ENCODE data around the gene LAP3.
A peak's percentile ranks its signal among the peaks of the same experiment; 100 is the strongest.
"Not testable (repeated sequence)": the region's sequence is repeated elsewhere in the genome, so short reads cannot be mapped to it uniquely, and the experiment has no call there.

LAP3 gene

DNA sequence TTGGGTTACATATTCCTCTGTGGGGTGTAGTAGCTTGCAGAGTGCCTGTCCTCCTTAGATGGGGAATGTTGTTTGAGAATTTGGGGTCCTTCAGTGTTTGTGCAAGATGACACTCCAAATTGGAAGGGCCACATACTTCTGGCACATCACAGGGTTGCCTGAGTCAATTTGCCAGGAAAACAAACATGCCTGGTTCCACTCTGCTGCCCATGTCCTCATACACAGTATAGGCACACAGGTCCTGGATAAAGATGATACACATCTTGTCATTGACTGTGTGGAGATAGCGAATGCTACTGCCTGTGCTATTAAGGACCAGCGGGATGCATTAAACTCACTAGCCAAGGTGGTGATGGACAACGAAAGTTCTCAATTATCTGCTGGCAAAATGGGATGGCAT, 11.2 kb upstream of the LAP3 start:
- DNase-seq: no peak

DNA sequence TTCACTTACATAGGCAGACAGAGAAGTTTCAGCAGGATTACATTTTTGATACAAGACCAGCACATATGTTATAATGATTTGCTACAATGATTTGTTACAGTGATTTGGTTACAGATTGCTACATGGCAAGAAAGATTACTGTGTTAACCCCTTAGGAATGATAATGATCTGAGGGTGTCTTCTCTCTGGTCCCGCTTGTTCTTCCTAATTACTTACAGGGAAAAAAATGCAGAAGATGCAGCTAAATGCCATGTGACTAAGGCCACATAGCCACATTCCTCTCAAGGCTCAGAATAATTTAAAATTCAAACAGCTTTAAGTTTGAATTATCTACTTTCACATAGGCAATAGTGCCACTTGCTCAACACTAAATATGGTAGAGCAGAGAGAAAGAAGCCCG, 9.7 kb upstream of the LAP3 start:
- DNase-seq: no peak

DNA sequence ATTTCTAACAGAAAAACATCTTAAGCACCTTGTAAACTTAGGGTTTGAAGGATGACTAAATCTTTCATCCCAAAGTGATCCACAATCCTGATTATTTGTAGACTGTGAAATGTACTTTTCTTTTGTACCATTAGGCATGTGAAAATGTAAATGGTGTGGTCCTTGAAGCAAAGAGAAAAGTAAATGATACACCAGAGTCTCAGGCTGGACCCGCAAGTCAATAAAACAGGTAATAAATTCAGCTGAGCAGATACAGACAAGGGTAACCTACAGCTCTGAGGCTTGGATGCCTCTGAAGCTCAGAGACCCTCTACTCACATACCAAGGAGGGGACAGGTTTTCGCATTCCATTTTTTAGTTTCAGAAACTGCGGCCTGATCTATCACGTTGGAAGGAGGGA, 2.8 kb upstream of the LAP3 start:
- no peak for DNase-seq

DNA sequence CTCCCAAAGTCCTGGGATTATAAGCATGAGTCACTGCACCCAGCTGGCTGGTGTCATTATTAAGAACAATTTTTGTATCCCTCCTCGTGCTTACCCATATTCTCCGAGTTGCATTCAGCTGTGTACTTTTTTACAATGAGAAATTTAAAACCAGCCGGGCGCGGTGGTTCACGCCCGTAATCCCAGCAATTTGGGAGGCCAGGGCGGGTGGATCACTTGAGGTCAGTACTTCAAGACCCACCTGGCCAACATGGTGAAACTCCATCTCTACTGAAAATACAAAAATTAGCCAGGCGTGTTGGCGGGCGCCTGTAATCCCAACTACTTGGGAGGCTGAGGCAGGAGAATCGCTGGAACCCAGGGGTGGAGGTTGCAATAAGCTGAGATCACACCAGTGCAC, 1.8 kb upstream of the LAP3 start:
- not testable (repeated sequence) for DNase-seq

DNA sequence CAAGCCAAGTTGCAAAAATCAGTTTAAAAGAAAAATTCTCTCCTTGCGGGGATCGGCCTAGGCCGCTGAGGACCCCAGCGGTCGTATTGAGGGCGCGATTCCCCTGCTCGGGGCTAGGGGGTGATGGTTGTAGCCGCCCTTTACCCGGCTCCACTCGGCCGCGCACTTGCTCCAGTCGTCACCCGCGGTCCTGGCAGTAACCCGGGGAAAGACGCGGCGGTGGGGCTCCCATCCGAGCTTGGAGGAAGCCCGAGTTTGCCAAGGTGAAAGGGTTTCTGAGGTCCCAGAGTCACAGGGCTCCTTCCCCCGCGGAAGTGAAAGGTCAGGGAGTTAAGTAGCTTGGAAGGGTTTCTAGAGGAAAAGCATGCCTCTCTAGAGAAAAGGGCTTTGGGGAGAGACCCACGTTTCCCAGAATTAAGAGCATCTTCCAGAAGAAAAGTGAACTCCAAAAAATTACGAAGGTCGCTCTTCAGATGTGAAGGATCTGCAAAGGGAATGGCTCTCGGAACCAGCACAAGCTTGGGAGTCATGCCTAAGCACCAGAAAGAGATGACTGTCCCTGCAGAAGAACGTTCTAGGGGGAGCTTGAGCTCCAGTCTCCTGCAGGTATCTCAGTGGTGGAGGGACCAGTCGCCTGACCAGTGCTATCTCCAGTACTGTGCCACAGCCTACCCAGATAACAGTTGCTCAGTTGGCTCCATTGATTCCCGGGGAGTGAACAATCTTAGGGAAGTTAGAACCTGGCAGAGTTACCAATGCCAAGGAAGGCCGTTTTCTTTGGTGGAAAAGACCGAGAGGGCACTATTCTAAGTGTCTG, 875 bp downstream of the LAP3 start:
- DNase-seq: peak; percentile 3

DNA sequence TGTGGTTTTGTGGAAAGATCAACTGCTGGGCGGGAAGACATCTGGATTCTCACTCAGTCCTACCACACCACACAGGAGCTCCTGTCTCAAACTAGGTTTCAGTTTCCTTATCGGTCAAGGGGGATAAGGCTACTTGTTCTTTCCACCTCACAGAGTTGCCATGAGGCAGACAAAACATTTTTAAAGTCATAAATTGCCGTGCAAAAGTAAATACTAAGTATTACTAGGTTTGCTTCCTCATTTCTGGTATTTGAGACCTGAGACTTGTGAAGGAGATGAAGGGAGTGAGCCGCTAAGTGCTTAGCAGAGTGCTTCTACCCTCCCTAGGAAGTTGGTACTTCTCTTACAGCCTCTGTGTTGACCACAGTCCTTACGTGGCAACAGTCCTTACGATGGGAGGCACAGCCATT, 1.5 kb downstream of the LAP3 start:
- no peak for DNase-seq

DNA sequence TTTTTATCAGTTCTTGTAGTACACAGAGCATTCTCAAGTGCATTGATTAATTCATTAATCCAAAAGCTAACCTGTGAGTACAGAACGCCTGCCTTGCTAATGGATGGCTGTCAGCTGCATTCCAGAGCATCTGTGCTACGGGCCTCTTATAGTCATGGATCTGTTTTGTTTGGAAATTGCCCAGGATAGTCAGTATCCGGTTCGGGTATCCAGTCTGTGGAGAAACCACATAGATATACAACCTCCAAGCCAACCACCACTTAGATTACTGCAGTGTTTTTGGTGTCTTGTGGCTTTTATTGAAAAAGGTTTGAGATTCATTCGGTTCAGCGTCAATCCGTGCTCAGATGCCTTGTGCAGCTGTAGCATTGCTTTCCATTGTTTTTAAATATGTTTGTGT, 4.0 kb downstream of the LAP3 start:
- DNase-seq: no peak

DNA sequence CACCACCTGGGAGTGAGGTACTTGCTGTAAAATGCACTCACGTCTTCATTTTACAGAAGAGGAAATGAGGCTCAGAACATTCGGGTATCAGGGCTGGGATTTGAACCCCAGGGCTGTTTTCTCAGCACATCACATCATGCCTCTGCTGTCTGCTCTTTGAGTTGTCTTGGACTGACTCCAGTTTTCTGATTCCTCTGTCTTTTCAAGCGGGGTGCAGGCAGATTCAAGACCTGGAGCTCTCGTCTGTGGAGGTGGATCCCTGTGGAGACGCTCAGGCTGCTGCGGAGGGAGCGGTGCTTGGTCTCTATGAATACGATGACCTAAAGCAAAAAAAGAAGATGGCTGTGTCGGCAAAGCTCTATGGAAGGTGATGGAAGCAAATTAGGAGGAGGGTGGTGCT, 6.3 kb downstream of the LAP3 start:
- no peak for DNase-seq

DNA sequence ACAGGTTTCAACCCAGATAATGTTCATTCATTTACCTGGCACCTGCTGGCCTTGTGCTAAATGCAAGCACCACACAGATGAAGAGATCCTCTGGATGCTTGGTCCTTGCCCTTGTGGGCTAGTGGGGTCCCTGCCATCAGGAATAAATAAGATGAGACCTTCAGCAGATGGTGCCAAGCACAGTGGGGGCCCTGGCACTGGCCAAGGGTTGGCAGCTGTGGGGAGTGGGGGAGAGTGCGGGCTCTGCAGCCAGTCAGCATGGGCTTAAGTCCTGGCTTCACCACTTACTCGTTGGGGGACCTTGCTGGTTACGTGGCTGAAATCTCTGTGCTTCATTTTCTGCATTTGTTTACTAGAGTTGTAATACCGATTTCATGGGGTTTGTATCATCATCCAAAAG, 6.9 kb downstream of the LAP3 start:
- no peak for DNase-seq

DNA sequence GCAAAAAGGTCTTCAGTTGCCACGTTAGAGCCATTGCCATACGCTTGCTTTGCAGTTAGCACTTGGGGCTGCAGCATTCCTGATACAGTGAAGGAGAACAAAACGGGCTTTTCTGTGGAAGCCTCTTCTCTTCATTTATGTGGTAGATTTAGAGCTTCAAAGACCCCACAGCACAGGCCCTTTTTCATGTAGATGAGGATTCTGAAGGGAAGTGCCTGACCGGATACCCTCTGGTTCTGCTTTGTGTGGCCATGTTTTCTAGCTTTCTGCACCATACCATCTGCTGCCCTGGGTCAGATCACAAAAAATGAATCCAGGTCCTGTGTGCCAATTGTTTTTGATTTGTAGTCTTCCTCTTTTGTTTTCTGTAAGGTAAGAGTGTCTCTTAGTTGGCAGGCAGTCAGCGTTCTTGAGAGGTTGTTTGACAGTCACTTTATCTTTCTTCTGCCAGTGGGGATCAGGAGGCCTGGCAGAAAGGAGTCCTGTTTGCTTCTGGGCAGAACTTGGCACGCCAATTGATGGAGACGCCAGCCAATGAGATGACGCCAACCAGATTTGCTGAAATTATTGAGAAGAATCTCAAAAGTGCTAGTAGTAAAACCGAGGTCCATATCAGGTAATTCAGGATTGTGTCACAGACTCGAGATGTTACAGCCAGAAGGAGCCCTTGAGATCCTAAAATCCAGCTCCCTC, 7.7 kb downstream of the LAP3 start:
- DNase-seq: no peak

DNA sequence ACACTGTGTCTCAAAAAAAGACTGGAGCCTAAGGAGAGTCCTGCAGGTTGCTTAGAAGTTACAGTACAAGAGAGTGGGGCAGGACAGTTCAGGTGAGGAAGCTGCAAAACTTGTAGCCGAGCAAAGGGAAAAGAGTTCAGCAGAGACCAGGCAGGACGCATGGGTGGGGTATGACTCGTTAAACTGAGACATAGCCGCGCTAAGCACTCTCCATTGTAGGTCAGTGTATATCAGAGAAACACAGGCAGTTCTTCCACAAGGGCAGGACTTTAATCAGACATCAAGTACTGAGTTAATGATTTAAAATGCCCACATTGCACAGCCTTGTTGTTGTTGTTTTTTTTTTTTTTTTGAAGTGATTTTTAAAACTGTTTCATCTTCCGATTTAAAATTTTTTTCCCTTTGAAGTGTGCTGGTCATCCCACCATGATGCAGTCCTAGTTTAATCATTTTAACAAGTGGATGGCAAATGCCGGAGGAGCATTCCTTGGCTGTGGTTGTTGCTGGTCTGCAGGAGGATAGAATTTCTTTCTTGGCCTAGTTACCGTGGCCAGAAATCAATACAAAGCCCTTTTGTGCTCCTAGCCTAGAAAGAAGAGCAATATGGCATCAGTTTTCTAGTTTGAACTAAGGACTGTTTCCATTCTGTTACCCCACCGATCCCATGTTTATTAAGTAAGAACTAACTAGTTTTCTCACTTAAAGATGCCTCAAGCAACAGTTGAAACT, 10.3 kb downstream of the LAP3 start:
- DNase-seq: no peak

DNA sequence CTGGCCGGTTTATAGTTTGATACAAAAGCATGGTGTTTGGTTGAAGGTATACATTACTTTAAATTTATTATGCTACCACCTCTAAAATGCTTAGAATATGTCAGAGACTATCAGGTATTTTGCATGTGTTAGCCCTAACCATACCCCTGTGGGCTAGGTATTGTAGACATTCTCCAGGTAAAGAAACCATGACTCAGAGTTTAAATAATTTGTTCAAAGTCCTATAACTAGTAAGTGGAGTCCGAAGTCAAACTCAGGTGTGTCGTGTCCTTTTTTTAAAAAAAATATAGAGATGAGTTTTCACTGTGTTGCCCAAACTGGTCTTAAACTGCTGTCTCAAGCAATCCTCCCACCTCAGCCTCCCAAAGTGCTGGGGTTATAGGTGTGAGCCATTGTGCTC, 12.4 kb downstream of the LAP3 start:
- DNase-seq: no peak

DNA sequence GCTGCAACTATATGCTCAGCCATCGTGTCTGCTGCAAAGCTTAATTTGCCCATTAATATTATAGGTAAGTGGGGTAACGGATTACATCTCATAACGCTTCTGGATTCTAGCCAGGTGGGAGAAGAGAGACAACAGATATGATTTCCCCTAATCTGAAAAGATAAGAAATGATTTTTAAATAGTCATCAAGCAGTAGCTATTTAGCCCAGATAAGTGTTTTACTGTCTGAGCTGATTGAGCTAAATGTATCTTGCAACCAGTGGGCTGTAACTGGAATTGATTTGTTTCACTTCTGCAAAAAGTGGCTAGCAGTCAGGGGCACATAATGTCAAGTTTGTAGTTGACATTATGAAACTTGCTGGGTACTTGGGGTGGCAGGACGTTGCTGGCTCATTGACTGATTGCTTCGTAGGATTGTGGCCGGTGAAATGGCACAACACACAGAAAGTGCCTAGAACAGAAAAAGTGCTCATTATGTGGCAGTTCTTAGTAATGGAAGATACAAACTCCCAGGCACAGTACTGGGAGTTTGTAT, 18.5 kb downstream of the LAP3 start:
- DNase-seq: no peak

DNA sequence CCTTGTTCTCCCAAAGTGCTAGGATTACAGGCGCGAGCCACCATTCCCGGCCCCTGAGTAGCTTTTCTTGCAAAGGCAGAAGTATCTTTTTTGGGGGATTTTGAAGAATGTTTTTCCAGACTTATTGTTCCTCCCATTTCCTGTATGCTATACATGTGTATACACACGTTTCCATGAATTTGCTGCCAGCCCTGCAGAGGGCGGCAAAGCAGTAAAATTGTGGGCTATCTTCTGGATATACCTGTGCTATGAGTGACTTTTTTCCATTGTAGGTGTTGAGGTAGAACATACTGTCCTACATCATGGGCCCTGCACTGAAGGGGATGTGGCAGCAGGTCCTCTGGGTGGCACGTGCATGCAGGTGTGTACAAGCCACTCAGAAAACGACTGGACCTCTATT, 20.5 kb downstream of the LAP3 start:
- peak; percentile 46 for DNase-seq

DNA sequence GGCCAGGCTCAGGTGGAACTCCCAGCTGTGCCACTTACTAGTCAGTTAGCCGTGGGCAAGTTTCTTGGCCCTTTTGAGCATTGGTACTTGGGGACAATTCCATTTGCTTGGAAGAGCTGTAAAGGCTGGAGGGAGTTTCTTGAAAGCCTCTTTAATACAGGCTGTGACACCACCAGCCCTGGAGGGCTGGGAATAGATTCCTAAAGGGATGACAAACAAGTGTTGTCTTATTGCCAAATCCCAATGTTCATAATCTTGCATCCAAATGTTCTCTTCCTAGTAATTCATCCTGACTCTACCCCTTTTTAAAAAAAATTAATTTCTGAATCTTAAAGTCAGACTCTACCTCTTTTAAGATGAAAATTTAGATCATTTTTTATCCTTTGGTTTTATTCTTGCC, 22.8 kb downstream of the LAP3 start:
- no peak for DNase-seq

DNA sequence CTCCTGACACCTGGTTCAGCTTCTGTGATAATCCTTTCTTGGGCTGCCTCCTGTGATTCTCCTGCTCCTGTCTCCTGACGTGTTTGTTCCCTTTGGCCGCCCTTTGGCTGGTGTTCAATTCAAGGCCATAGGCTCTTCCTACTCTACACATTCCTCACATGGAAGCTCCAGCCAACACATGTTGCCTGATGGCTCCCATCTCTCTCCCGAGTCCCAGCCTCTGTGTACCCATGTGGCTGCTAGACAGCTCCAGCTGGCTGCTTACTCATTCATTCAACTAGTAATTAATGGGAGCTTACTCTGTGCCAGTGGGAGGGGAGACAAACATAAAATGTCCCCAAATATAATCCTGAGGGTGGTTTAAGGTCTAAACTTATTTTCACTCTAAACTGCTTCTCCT, 28.2 kb downstream of the LAP3 start:
- no peak for DNase-seq

DNA sequence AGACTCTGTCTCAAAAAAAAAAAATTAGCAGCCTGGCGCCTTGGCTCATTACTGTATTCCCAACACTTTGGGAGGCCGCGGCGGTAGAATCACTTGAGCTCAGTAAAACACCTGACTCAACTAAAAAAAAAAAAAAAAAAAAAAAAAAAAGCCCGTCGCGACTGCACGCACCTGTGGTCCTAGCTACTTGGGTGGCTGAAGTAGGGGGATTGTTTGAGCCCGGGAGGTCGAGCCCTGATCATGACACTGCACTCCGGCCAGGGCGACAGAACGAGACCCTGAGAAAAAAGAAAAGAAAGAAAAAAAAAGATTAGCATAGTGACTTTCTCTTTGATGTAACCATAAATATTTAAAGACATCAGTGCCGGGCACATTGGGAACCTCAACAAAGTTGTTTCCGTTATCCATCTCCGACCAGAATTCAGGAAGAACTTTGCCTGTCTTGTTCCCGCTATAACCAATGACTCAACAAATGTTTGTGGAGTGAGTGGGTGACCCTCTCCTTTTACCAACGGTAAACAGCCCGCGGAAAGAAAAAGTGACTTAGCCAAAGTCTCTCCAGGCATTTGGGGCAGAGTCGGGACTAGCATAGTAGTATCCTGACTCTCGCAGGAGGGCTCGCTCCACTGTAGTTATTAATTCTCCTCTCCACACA, 36.9 kb downstream of the LAP3 start:
- DNase-seq: no peak

DNA sequence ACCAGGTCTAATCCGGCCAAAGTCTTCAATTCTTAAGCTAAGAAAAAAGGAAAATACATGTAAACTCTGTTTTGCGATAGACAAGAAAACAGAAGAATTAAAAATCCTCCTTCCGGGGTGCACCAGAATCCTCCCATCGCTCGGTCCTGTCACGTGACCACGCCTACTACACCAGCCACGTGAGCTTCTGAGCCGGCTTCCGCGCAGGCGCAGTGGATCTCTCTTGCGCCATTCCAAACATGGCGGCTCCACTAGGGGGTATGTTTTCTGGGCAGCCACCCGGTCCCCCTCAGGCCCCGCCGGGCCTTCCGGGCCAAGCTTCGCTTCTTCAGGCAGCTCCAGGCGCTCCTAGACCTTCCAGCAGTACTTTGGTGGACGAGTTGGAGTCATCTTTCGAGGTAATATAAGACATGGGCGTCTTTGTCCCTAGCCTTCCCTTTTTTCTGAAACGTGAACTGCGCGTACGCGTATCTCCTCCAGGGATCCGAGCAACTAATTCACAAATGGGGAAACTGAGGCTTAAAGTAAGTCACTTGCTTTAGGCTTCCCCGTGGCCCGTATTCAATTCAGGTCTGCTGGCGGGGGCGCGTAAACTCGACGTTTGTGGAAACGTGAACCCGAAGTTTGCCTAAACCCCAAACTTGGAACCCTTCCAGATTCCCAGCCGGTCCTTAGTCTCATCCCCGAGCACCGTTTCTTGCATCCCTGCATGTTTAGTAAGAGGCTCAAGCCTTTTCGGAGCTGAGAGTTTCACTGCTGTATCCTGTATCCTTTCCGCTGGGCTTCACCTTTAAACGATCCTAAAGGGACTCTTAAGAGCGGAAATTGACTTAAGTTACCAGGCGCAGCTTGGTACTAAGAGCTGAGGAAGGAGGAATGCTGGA, 37.7 kb downstream of the LAP3 start, which contains the start of gene MED28:
MED28 (plus strand) TSS at position 226 of the 884 bp plus-strand sequence; CDS start at position 240, 14 bp downstream.
- peak; percentile 77 for DNase-seq

DNA sequence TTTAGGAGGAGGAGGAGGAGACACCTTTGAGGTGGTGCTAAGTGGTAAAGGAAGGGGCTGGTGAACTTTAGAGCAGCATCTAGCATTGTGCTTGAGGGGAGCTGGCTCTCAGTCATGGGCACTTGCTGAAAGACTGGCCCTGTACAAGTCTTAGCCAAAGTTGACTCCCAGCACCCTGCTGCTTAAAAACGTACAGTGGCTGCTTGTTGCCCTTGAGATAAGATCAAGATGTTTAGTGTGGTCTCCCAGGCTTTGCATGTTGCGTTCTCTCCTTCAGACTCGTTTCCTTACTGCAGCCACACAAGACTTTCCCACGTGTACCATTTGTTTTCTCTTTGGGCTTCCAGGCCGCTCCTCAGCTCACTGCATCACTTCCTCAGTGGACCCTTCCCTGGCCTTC, 39.3 kb downstream of the LAP3 start:
- DNase-seq: no peak

DNA sequence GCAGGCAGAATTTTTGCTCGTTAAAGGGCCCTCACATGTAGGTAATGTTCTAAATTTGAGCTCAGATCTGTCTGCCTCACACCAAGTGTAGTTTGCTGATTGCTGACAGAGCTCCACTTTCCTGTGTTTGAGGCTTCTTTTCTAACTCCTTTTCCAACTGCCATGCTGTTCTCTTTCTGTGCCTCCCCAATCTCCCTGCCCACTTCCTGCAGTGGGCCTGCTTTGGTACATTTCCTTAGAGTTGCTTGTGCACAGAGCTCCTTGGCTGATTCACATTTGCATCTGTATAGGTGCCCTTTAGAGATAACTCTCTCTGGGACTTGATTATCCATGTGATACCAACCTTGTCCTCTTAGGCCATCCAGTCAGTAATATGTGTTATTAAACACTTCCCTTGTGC, 41.9 kb downstream of the LAP3 start:
- DNase-seq: no peak

DNA sequence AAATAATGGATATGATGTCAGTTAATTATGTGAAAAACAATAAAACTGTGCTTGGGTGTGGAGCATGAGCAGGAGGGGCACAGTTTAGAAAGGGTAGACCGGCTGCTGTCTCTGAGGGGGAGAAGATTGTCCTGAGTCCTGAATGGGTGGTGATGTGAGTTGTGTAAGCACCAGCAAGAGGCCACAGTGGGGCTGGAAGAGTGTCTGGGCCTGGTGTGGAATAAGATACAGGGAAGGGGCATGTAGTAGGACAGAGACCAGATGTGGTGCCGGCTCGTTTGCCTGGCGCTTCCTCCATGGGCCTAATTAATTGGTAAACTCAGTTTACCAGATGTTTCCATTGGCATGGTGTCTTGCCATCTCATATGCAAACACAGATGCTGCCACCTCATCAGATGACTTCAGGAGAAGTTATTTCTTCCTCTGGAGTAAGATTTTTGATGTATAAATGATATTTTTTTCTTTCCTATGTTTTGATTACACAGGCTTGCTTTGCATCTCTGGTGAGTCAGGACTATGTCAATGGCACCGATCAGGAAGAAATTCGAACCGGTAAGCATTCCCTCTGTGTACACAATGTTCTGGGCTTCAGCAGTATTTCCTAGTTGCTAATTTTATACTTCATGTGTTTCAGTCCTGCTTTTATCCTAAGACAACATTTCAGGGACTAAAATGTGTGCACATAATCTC, 42.6 kb downstream of the LAP3 start:
- no peak for DNase-seq

Measured in NCI-H510A treated with DMSO at 0.1 percent for 48 hours (cell line).